ENCODE measurements around the gene ATP9A.
"Not testable (repeated sequence)": the region's sequence is repeated elsewhere in the genome, so short reads cannot be mapped to it uniquely, and the experiment has no call there.

The ATP9A gene

GRCh38 chr20:51791626-51792025, 23.4 kb upstream of the ATP9A start:
- no peak for DNase-seq

- DNase-seq = no peak
Measured at GRCh38 chr20:51790256-51790655, 22.1 kb upstream of the ATP9A start.

- no peak for DNase-seq
Measured at GRCh38 chr20:51789434-51789833, 21.2 kb upstream of the ATP9A start.

GRCh38 chr20:51788822-51789221, 20.6 kb upstream of the ATP9A start:
- no peak for DNase-seq

GRCh38 chr20:51784299-51784698, 16.1 kb upstream of the ATP9A start:
- no peak for DNase-seq

DNA sequence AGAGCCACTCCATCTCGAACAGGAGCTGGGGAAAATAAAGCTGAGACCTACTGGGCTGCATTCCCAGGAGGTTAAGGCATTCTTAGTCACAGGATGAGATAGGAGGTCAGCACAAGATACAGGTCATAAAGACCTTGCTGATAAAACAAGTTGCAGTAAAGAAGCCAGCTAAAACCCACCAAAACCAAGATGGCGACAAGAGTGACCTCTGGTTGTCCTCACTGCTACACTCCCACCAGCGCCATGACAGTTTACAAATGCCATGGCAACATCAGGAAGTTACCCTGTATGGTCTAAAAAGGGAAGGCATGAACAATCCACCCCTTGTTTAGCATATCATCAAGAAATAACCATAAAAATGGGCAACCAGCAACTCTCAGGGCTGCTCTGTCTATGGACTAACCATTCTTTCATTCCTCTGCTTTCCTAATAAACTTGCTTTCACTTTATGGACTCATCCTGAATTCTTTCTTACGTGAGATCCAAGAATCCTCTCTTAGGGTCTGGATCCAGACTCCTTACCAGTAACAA, 10.1 kb upstream of the ATP9A start:
- not testable (repeated sequence) for DNase-seq

GRCh38 chr20:51775241-51775640, 7.1 kb upstream of the ATP9A start:
- no peak for DNase-seq

DNA sequence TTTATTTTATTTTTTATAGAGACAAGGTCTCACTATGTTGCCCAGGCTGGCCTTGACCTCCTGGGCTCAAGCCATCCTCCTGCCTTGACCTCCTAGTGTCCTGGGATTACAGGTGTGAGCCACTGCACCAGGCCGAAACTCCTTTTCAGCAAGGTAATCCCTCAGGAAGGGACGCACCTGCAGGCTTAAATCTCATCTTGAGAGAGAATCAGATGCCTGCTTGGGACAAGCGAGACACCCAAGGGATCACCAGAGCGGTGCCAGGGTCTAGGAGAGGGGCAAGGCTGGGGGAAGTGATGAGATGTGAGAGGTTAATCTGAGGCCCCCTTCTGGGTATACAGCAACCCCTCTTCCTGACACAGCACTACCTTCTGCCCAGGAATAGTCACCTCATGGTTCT, 4.0 kb upstream of the ATP9A start:
- DNase-seq = no peak

DNA sequence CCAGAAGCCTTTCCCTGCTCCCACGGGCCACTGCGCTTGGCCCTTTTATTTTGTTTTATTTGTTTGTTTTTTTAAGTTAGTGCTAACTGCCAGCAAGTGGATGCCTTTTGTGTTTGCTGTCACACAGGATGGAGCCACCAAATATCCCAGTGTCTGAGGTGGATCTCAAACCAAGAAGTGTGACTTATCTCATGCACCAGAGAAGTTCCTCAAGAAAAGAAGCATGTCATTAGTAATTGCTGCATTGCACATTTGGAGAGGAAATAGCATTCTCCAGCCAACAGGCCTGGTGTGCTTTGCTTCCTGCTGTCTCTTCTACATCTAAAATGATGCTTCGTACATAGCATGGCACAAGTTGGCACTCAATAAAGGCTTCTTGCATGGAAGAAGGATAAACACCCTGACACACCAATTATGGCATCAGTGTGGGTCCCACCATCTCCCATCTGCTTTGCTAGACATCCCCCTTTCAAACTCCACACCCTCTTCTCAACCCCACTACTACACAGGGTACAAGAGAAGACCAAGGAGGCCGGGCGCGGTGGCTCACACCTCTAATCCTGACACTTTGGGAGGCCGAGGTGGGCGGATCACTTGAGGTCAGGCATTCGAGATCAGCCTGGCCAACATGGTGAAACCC, 1.9 kb upstream of the ATP9A start:
- no peak for DNase-seq

- DNase-seq = no peak
Measured at GRCh38 chr20:51768759-51769517, 748 bp upstream of the ATP9A start.

DNA sequence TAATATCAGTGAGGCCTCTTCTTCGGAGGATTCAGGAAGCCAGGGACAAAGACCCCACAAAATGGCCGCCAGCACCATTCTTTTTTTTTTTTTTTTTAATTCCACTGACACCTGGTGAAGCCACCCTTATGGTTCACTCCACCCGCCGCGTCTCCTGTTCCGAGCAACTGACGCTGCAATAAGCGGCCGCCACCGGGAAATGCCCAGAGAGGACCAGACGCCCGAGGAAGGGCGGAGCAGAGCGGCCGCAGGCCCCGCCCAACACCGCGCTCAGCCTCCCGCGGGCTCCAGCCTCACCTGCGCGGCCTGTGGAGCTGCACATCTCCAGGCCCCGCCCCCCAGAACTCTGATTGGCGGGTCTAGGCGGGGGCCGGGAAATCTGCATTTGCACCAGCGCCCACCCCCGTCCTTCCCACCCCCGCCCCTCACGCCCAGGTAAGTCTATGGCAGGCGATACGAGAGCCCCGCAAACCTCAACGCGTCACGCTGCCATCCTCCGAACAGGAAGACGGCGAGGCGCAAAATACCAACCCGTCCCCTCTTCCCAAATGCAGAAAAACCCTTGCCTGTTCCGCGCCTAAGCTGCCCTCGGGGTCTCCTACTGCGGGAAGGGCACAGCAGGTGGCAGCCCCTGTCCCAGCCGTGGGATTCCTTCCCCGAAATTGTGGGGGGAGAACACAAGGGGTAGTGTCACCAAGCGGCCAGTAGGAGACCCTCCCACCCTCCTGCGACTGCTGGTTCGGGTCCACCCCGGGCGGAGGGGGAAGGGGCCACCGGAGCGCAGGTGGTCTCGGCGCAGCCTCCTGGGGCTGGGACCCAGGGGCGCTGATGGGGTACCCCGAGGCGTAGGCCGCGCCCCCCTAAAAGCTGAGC, 960 bp downstream of the ATP9A start:
- no peak for DNase-seq

DNA sequence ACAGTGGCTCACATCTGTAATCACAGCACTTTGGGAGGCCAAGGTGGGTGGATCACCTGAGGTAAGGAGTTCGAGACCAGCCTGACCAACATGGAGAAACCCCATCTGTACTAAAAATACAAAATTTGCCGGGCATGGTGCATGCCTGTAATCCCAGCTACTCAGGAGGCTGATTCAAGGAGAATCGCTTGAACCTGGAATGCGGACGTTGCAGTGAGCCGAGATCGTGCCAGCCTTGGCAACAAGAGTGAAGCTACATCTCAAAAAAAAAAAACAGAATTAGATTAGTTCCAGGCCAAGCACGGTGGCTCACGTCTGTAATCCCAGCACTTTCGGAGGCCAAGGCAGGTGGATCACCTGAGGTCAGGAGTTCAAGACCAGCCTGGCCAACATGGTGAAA, 2.8 kb downstream of the ATP9A start:
- DNase-seq = not testable (repeated sequence)

- DNase-seq = peak; percentile 11
Measured at GRCh38 chr20:51763965-51764602, 4.1 kb downstream of the ATP9A start.

DNA sequence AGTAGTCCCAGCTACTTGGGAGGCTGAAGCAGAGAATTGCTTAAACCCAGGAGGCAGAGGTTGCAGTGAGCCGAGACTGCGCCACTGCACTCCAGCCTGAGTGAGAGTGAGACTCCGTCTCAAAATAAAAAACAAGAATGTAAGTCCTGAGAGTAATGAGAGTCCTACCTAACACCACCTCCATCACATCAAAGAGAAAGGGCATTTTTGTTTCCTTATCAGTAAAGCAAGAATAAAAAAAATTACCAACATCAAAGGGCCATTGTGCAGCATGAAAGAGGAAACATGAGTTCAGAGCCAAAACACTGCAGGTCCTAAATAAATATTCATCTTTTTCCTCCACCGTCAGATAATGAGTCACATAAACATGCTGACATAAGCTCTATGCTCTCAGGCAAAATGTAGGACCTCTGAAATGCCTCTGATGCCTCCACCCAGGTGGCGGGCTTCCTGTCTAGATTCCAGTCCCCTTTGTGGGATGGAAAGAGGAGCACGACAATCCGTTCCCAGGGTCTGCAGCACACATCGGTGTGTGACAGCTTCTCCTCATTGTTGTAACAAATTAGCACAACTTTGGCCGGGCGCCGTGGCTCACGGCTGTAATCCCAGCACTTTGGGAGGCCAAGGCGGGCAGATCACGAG, 7.2 kb downstream of the ATP9A start:
- DNase-seq = peak; percentile 48

GRCh38 chr20:51759769-51760510, 8.2 kb downstream of the ATP9A start:
- peak; percentile 65 for DNase-seq

DNA sequence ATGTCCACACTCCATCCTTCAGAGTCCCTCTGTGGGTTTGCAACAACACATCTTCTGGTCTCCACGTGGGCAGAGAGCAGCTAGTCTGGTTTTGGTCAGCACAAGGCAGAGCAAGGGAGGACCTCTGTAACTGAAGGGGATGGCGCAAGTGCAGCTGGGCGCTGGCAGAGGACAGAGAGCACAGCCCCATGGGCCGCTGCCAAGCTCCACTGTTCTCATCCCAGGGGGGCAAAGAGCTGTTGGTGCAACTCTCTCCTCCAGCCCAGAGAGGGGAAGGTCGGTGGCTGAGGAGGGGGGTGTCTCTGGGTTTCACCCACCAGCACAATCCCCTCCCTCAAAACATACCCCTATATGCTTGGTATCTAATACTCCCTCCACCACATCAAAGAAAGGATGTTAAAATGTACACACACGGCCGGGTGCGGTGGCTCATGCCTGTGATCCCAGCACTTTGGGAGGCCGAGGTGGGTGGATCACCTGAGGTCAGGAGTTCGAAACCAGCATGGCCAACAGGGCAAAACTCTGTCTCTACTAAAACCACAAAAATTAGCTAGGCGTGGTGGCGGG, 9.1 kb downstream of the ATP9A start:
- DNase-seq = no peak

DNA sequence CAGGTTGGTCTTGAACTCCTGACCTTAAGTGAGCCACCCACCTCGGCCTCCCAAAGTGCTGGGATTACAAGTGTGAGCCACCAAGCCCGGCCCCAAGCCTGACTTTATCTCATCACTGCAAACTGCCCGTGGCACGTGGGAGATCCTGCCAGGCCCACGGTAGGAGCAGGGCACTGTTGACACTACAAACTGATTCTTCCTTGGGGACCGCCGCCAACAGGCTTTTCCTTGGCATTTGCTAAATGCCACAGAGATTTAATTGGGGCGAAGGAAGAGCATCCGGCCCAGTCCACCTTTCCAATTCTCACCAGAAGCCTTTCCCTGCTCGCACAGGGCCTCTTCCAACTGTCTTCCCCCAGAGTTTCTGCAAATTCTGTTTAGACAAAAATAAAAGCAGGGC, 11.0 kb downstream of the ATP9A start:
- no peak for DNase-seq

DNA sequence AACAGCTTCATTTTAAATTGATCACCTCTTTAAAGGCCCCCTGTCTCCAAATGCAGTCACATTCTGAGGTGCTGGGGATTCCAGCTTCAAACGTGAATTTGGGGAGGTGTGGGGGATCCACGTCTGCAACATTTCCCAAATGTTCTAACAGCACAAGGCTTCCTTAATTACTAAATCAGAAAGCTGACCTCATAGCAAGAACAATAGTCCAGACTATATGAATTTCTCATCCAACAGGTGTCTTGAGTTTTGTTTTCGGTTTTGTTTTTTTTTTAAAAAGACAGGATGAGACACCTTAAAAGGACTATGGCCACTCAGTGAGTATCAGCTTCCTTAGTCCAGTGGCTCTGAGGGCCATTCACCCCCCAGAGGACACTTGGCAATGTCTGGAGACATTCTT, 11.5 kb downstream of the ATP9A start:
- no peak for DNase-seq

GRCh38 chr20:51753220-51753619, 15.0 kb downstream of the ATP9A start:
- not testable (repeated sequence) for DNase-seq

DNA sequence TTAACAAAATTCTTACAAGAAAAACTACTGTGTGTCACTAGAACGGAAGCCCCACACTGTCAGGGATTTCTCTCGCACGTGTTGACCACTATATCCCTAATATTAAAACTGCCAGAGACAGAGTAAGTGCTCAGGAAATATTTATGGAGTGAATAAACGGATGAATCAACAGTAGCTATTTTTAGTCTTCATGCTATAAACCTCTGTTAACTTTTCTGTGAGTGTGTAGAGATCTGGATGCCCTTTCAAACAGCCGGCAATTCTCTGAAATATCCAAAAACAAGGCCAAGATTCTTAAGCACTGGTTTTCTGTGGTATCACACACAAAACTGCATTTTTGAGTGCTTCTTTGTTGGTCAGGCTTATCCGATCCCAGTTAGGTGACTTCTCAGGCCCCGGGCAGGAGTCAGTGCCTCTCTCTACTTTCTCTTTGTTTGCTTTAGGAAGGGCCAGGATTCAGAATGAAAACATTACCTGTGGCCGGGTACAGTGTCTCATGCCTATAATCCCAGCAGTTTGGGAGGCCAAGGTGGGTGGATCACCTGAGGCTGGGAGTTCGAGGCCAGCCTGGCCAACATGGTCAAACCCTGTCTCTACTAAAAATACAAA, 15.7 kb downstream of the ATP9A start:
- peak; percentile 88 for DNase-seq
